SHP77 (cell line): ENCODE measurements around the gene PLOD3.
A peak's percentile ranks its signal among the peaks of the same experiment; 100 is the strongest.
"Not testable (repeated sequence)": the region's sequence is repeated elsewhere in the genome, so short reads cannot be mapped to it uniquely, and the experiment has no call there.

Experiments
- DNase-seq, 2 experiments: peaks; one replicate each; lab custom pipeline; 2025; lab: John Stamatoyannopoulos, UW

PLOD3 gene

GRCh38 chr7:101217388-101218235 is at the start of gene PLOD3, which contains the start of gene ZNHIT1:
PLOD3 (minus strand) TSS chr7:101217581; CDS start chr7:101217274, 307 bp downstream.
ZNHIT1 (plus strand) TSS chr7:101218165; CDS start chr7:101218196, 31 bp downstream.
- DNase-seq, result peak; percentile 96 to 97

- no peak for DNase-seq
These were observed 48.5 kb upstream of the PLOD3 start for GRCh38 chr7:101265622-101266516.

- not testable (repeated sequence) for DNase-seq
These were observed 46.8 kb upstream of the PLOD3 start for GRCh38 chr7:101264102-101264706.

- DNase-seq, result no peak
These were observed 40.9 kb upstream of the PLOD3 start for GRCh38 chr7:101258243-101258731.

GRCh38 chr7:101255796-101256195 is 38.4 kb upstream of the PLOD3 start:
- DNase-seq, result no peak

- not testable (repeated sequence) for DNase-seq
These were observed 35.8 kb upstream of the PLOD3 start for GRCh38 chr7:101253199-101253598.

- DNase-seq, result peak; percentile 92 to 97
These were observed 34.7 kb upstream of the PLOD3 start for GRCh38 chr7:101251871-101252659.

- no peak for DNase-seq
These were observed 32.9 kb upstream of the PLOD3 start for GRCh38 chr7:101250324-101250723.

- DNase-seq, result no peak
These were observed 30.9 kb upstream of the PLOD3 start for GRCh38 chr7:101248276-101248675.

GRCh38 chr7:101245147-101245668 is 27.8 kb upstream of the PLOD3 start:
- no peak for DNase-seq

- peak; percentile 88 to 92 for DNase-seq
These were observed 27.2 kb upstream of the PLOD3 start, which contains the start of gene FIS1 for GRCh38 chr7:101244375-101245146. FIS1 (minus strand) TSS chr7:101245081; CDS start chr7:101245004, 77 bp downstream.

GRCh38 chr7:101243646-101244374 is 26.4 kb upstream of the PLOD3 start:
- no peak for DNase-seq

GRCh38 chr7:101241443-101242349 is 24.3 kb upstream of the PLOD3 start:
- no peak for DNase-seq

GRCh38 chr7:101241015-101241363 is 23.6 kb upstream of the PLOD3 start:
- no peak for DNase-seq

GRCh38 chr7:101240226-101241014 is 23.0 kb upstream of the PLOD3 start:
- DNase-seq, result no peak

GRCh38 chr7:101239951-101240220 is 22.5 kb upstream of the PLOD3 start:
- no peak for DNase-seq

GRCh38 chr7:101239191-101239950 is 22.0 kb upstream of the PLOD3 start:
- no peak for DNase-seq
